HepG2 (cell line): ENCODE measurements around the gene RRBP1. TPM values are rescaled to one million over a fixed set of nuclear protein-coding genes. Genes with fewer than 3 reads are reported as not detected.
A peak's percentile ranks its signal among the peaks of the same experiment; 100 is the strongest.

ENCODE experiments used
- ARNTL ChIP-seq: sonication (generic); formaldehyde crosslinking; IDR thresholded peaks from 2 replicates; pipeline ENCODE4 v1.4.0; 2020; ENCODE audit warnings: mild to moderate bottlenecking, missing genetic modification reagents
- CBX1 ChIP-seq: IDR thresholded peaks from one replicate; pipeline ENCODE4 v1.6.1; 2016; ENCODE audit warnings: antibody characterized with exemption, low read depth
- CEBPB ChIP-seq: IDR thresholded peaks from 2 replicates; pipeline ENCODE4 v1.6.1; 2011; ENCODE audit warnings: low read depth, low read length, improper control_type of control experiment, borderline replicate concordance
- CERS6 ChIP-seq: sonication (generic); formaldehyde crosslinking; IDR thresholded peaks from 2 replicates; pipeline ENCODE4 v1.5.0; 2020; ENCODE audit warnings: missing genetic modification reagents
- KDM1A ChIP-seq: IDR thresholded peaks from 2 replicates; pipeline ENCODE4 v1.6.1; 2016; ENCODE audit warnings: missing compliant biosample characterization
- NBN ChIP-seq: fragments of 450-650 bp; conservative IDR thresholded peaks from 2 replicates; pipeline ENCODE4 v1.6.1; 2017
- PRPF4 ChIP-seq: fragments of 200-400 bp; formaldehyde crosslinking; IDR thresholded peaks from 2 replicates; pipeline ENCODE4 v1.6.1; 2016; ENCODE audit warnings: low read length, low read depth; ENCODE audit not compliant: poor library complexity, severe bottlenecking
- RERE ChIP-seq: IDR thresholded peaks from 2 replicates; pipeline ENCODE4 v1.6.1; 2016; ENCODE audit warnings: low read depth, missing genetic modification reagents, missing compliant biosample characterization
- SMAD1 ChIP-seq: sonication (generic); formaldehyde crosslinking; IDR thresholded peaks from 2 replicates; pipeline ENCODE4 v1.4.0; 2020; ENCODE audit warnings: missing genetic modification reagents, low read depth, mild to moderate bottlenecking, borderline replicate concordance
- WIZ ChIP-seq: sonication (generic); formaldehyde crosslinking; IDR thresholded peaks from 2 replicates; pipeline ENCODE4 v1.5.1; 2020; ENCODE audit warnings: mild to moderate bottlenecking, missing genetic modification reagents
- ZNF225 ChIP-seq: sonication (generic); formaldehyde crosslinking; IDR thresholded peaks from 2 replicates; pipeline ENCODE4 v1.4.0; 2020; ENCODE audit warnings: mild to moderate bottlenecking, missing genetic modification reagents
- ZNF331 ChIP-seq: sonication (generic); formaldehyde crosslinking; IDR thresholded peaks from 2 replicates; pipeline ENCODE4 v1.4.0; 2020; ENCODE audit warnings: missing genetic modification reagents
- ZNF367 ChIP-seq: sonication (generic); formaldehyde crosslinking; IDR thresholded peaks from 2 replicates; pipeline ENCODE4 v1.4.0; 2020; ENCODE audit warnings: missing genetic modification reagents, borderline replicate concordance
- ZNF674 ChIP-seq: sonication (generic); formaldehyde crosslinking; IDR thresholded peaks from 2 replicates; pipeline ENCODE4 v1.5.0; 2020; ENCODE audit warnings: low read depth, mild to moderate bottlenecking, missing genetic modification reagents
- ZXDC ChIP-seq: sonication (generic); formaldehyde crosslinking; IDR thresholded peaks from 2 replicates; pipeline ENCODE4 v1.5.0; 2020; ENCODE audit warnings: mild to moderate bottlenecking, missing genetic modification reagents
- ZZZ3 ChIP-seq: sonication (generic); formaldehyde crosslinking; IDR thresholded peaks from 2 replicates; pipeline ENCODE4 v1.4.0; 2020; ENCODE audit warnings: missing genetic modification reagents, mild to moderate bottlenecking, borderline replicate concordance
- polyA plus RNA-seq, 8 experiments: library from polyadenylated mRNA; depleted of rRNA in 3 of 8; stranded (reverse) in 7 of 8; unstranded in 1 of 8; fragments of >200 nt; fragmentation: Illumina TruSeq in 4 of 8; extraction: Trizol in 4 of 8; gene quantifications; 2 replicates each; pipeline versions ENCODE4 v1.2.1 to v1.2.3, GENCODE V29; 2011 to 2016; ENCODE audit warnings: low read depth in 4 of 8, missing spikeins in 1 of 8, mixed read lengths in 1 of 8; ENCODE audit not compliant: insufficient read depth in 1 of 8
- total RNA-seq, 5 experiments: library from RNA; depleted of rRNA; stranded (reverse); fragments of >200 nt; fragmentation: Illumina TruSeq; extraction: Trizol; gene quantifications; 2 replicates each; pipeline ENCODE4 v1.2.3, GENCODE V29; 2016; ENCODE audit warnings: low read depth in 1 of 5
- TF ChIP-seq, protein P1 (sequence below): sonication (generic); formaldehyde crosslinking; conservative IDR thresholded peaks from 2 replicates; pipeline ENCODE4 v1.8.1; 2023; ENCODE audit warnings: missing genetic modification reagents

Gene RRBP1
- total and polyA plus RNA-seq, 2 of the 13 experiments (the other 11 are each of a cell fraction or from before 2014, with no cell fraction given), result 150 to 222 TPM

GRCh38 chr20:17684077-17684888, 2.2 kb upstream of the RRBP1 start (continued):
- TF ChIP-seq, protein P1, sequence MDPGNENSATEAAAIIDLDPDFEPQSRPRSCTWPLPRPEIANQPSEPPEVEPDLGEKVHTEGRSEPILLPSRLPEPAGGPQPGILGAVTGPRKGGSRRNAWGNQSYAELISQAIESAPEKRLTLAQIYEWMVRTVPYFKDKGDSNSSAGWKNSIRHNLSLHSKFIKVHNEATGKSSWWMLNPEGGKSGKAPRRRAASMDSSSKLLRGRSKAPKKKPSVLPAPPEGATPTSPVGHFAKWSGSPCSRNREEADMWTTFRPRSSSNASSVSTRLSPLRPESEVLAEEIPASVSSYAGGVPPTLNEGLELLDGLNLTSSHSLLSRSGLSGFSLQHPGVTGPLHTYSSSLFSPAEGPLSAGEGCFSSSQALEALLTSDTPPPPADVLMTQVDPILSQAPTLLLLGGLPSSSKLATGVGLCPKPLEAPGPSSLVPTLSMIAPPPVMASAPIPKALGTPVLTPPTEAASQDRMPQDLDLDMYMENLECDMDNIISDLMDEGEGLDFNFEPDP (CRISPR knock-in tag), result no peak
- peak; percentile 60; the same call in 1 of the 2 replicates for TF ChIP-seq KDM1A
- TF ChIP-seq ZNF674, result no peak
- no peak for TF ChIP-seq NBN
- no peak for TF ChIP-seq PRPF4
- no peak for TF ChIP-seq ZNF367 (CRISPR knock-in tag)
- no peak for TF ChIP-seq ZNF225 (CRISPR knock-in tag)
- peak; percentile 96 for TF ChIP-seq ARNTL (CRISPR knock-in tag)
- peak; percentile 69; the same call in 1 of the 2 replicates for TF ChIP-seq ZZZ3 (CRISPR knock-in tag)
- TF ChIP-seq CEBPB, result no peak
- TF ChIP-seq WIZ (CRISPR knock-in tag), result peak; percentile 78
- peak; percentile 84; the same call in 1 of the 2 replicates for TF ChIP-seq SMAD1 (CRISPR knock-in tag)
- peak; percentile 66; the same call in 1 of the 2 replicates for TF ChIP-seq ZXDC (CRISPR knock-in tag)
- peak; percentile 99 for TF ChIP-seq RERE (CRISPR knock-in tag)
- TF ChIP-seq CERS6, result no peak
- TF ChIP-seq CBX1, result peak; percentile 73
- TF ChIP-seq ZNF331 (CRISPR knock-in tag), result peak; percentile 98
